GM21619 (cell line): ENCODE results near the gene CERT1.
"Not testable (repeated sequence)": the region's sequence is repeated elsewhere in the genome, so short reads cannot be mapped to it uniquely, and the experiment has no call there.

ENCODE experiments used
- ATAC-seq: cut with Tn5 transposase; IDR thresholded peaks from one replicate; pipeline ENCODE4 v1.9.1; 2021; ENCODE audit not compliant: unreplicated experiment

The CERT1 gene

DNA sequence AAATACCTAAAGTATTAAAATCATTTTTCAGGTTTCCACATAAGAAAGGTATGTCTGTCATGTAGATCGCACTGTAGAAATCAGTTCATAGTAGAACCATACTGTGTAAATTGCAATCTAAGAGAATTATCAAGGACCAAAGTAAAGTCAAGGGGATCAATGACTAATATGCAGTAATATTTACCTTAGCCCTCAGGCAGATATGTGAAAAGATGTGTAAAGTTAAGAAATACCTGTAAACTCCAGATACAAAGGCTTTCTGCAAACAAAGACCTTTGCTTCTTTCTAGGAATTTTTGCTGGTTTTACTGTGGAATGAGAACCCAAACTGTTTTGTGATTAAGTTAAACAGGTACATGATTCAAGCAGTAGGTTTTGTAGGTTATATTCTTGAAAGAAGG is 11.8 kb upstream of the CERT1 start:
- no peak for ATAC-seq

GRCh38 chr5:75522542-75522941 is 11.1 kb upstream of the CERT1 start:
- no peak for ATAC-seq

DNA sequence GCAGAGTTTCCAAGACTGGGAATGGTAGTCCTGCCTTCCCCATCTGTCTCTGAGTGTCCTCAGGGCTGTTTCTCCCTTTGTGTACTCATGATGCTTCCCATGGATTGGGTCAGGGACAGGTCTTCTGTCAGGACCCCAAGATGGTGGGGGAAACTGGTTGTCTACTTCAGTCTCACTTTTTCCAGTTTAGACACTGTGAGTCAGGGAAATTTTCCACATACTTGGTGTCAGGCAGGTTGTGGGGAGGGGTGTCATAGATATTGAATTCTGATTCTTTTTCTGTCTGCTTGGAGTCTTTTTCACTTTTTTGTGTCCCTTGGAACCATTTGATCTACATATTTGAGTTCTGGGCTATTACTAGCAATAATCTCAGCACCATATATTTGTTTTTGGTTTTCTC is 10.6 kb upstream of the CERT1 start:
- ATAC-seq = no peak

GRCh38 chr5:75521195-75521594 is 9.8 kb upstream of the CERT1 start:
- no peak for ATAC-seq

DNA sequence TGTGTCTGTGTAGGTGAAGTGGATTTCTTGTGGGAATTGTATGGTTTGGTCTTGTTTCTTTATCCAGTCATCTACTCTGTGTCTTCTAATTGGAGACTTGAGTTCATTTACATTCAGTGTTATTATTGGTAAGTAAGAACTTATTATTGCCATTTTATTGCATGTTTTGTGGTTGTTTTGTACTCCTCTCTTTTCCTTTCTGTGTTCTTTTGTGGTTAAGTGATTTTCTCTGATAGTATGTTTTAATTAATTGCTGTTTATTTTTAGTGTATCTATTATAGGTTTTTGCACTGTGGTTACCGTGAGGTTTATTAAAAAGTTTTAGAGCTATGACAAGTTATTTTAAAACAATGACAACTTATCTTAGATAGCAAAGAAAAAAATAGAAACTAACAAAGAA is 8.3 kb upstream of the CERT1 start:
- no peak for ATAC-seq

DNA sequence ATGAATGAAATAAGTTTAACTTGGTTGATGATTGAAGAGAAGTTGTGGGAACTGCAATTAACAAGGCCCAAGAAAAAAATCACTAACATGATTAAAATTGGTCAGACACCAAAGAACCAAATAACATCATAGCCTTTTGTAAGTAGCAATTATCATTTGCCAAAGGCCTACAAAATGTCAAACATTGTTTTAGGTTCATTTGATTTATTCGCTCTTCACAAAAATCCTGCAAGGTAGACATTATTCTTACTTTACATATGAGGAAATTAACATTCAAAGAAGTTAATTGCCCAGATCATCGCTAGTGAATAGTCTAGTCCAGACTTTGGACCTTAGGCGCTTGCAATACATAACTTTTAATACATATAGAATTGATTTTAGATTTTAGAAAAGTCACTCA is 2.9 kb upstream of the CERT1 start:
- ATAC-seq = no peak

DNA sequence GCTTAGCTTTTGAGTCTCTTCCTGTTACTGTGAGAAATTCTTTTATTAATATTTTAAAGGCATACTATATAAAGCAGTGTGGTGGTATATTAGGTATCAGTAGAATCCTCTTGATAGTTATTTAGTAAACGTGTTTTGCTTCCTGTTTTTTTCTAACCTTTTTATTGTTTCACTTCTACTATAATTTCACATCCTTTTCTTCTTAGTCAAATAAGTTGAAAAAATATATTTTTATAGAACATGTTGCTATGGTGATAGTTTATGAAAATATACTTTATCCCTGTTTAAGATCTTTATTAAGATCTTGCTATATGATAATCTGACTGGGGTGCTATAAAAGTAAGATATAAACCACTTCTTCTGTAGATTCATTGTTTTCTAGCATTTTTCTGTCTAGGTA is 2.4 kb upstream of the CERT1 start:
- ATAC-seq = no peak

- no peak for ATAC-seq
Measured at GRCh38 chr5:75512383-75513074, 1.1 kb upstream of the CERT1 start.

DNA sequence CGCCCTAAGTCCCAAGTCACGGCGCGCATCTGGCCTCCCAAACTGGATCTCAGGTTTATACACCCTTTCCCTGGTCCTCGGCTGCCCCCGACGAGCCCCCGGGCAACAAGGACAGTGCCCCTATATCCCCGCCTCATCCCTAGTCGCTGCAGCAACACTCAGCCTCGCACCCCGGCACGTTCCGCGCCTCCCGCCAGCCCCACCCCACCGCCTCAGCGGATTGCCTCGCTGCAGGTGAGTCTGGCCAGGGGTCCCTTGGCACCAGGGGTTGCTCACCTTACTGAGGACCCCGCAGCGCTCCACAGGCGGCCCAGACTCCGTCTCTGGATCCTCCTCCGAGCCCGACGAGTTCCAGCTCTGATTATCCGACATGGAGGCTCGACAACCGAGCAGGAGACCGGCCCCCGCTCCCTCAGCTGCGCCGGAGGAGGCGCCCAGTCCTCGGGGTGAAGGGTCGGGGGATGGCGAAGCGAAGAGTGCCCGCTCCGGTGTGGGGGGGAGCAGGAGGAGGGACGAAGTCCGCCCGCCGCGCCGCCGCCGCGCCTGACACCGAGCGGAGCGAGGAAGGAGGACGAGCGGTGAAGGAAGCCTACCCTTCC is 494 bp downstream of the CERT1 start:
- peak; percentile 29 for ATAC-seq

DNA sequence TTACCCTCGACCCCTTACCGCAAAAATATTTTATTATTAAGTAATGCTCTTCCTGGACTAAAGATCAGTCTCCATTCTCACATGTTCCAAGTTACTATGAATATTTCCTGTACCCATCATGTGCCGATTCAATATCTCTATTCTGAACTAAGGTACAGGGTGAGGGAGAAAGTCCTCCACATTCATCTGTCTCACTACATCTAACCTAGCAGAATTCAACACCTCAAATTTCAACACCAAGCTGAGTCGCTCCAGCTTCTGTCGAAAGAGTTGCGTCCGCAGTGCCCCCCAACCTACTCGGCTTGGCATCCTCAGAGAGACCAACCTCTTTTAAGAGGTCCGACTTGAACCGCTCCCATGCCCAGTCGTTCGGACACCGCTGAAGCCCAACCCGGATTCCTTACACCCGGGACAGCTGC is 1.0 kb downstream of the CERT1 start:
- ATAC-seq = peak; percentile 1

DNA sequence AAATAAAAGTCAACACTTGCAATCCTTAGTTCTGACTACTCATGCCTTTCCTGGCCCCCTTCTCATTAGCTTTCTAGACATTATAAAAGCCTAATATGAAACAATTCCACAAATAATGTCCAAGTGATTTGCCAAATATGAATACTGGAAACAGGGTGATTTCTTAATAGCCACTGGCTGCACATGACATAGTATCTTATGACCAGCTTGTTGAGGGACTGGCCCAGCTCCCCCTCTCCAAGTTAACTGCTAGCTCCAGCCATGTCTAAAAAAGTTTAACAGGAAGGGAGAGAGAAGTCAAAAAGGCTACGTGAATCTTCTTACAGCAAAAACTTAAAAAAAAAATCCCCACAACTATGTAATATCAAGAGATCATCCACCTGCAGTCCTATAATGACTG is 1.5 kb downstream of the CERT1 start:
- no peak for ATAC-seq

DNA sequence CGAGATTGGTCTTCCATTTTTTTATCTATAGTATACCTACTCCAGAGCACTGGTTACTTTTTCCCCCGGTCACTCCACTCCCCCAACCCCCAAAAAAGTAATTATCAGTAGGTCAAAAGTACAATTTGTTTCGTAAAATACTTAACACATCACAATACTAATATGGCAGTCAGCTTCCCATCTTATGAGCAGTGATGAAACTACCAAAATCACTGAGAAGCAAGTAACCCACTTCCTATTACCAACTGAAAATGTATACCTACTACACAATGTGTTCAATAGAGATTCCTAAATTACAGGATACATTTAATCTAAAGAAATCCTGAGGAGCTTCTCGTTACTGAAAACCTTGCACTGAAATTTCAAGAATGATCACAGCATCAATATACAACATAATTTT is 1.9 kb downstream of the CERT1 start:
- no peak for ATAC-seq

GRCh38 chr5:75507841-75508240 is 3.6 kb downstream of the CERT1 start:
- ATAC-seq = no peak

DNA sequence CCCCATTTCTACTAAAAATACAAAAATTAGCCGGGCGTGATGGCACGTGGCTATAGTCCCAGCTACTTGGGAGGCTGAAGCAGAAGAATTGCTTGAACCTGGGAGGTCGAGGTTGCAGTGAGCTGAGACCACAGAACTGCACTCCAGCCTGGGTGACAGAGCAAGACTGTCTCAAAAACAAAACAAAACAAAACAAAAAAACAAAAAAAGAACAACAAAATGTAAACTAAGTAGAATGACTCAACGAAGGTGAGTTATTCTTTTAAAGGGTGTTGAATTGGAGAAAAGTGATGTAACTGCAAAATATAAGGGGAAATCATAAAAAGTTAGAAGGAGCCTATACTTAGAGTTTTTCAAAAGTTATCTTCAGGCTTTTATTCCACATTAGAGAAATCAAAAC is 6.3 kb downstream of the CERT1 start:
- not testable (repeated sequence) for ATAC-seq

GRCh38 chr5:75498875-75499274 is 12.6 kb downstream of the CERT1 start:
- not testable (repeated sequence) for ATAC-seq

GRCh38 chr5:75498208-75498777 is 13.1 kb downstream of the CERT1 start:
- no peak for ATAC-seq

- ATAC-seq = no peak
Measured at GRCh38 chr5:75496026-75496425, 15.4 kb downstream of the CERT1 start.

DNA sequence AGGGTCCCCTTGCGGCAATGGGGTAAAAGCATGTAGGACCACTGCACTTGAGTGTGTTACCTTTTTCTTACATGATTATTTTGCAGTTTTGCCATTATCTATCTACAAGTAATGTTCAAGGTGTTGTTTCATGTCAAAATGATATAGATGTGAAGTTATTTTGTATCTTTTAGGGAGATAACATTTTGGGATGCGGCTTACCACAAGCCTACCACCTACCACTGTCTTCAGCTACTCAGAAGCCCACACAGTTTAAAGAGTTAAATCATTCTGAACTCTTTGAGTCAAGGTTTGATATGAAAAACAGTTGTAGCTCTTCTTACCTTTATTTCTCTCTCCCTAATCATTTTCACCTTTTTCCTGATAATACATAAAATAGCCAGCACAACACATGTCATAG is 19.8 kb downstream of the CERT1 start:
- no peak for ATAC-seq

DNA sequence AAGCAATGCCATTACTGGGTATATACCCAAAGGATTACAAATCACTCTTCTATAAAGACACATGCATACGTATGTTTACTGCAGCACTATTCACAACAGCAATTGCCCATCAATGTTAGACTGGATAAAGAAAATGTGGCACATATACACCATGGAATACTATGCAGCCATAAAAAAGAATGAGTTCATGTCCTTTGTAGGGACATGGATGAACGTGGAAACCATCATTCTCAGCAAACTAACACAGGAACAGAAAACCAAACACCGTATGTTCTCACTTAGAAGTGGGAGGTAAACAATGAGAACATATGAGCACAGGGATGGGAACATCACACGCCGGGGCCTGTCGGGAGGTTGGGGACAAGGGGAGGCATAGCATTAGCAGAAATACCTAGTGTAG is 21.6 kb downstream of the CERT1 start:
- ATAC-seq = not testable (repeated sequence)

DNA sequence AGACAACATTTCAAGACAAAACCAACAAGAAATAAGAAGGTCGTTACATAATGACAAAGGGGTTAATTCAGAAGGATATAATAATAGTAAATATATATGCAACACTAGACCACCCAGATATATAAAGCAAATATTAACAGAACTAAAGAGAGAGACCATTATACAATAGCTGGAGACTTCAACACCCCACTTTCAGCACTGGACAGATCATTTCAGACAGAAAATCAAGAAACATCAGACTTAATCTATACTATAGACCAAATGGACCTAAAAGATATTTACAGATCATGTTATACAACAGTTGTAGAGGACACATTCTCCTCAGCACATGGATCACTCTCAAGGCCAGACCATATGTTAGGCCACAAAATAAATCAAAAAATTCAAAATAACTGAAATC is 26.8 kb downstream of the CERT1 start:
- no peak for ATAC-seq

GRCh38 chr5:75482482-75482881 is 28.9 kb downstream of the CERT1 start:
- no peak for ATAC-seq

- ATAC-seq = no peak
Measured at GRCh38 chr5:75481024-75481423, 30.4 kb downstream of the CERT1 start.

- no peak for ATAC-seq
Measured at GRCh38 chr5:75475364-75475763, 36.1 kb downstream of the CERT1 start.
